Measurements from ENCODE around the gene PKHD1. TPM values are rescaled to one million over a fixed set of nuclear protein-coding genes. Genes with fewer than 3 reads are reported as not detected.

Gene PKHD1
- total RNA-seq, 2 donors from 2014 or later = 0.14 TPM; not detected in 1

DNA sequence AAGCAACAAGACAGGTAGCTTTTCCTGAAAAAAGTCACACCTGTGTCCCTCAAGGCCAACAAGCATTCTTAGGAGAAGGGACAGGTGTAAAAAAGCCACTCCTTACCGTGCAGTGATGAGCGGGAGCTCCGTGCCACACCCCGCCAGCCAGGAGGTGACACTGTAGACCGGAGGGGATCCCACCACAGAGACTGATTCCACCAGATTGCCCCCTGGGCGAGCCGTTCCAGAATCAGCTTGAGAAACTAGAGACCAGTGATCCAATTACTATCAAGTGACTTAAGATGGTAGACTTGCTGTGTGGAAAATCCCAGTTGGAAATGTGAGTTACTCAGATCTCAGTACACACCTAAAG, 37.4 kb downstream of the PKHD1 start:
- H3K36me3 ChIP-seq = no peaks in the 10 kb centered on the region
- H3K9me3 ChIP-seq = no peaks in the 10 kb centered on the region
- ATAC-seq (ENCODE audit: insufficient number of reproducible peaks, low FRiP score, low read depth) (no peak), DNase-seq (ENCODE audit: low spot score) (no peak)
- no peak for TF ChIP-seq CTCF (IDR thresholded peaks at IDR 0.05)
- peaks cover 0 to 3% of the 10 kb centered on the region in 2 donors for H3K4me1 ChIP-seq (ENCODE audit: control insufficient read depth in 1 of 2, low read depth in 2 of 2)
- H3K4me3 ChIP-seq = no peak overlapping the region
- no peak overlapping the region for H3K27ac ChIP-seq
- no peaks in the 10 kb centered on the region for H3K27me3 ChIP-seq (replicated peaks; ENCODE audit: insufficient read depth)

GRCh38 chr6:52049252-52050050, 38.0 kb downstream of the PKHD1 start:
- ATAC-seq (ENCODE audit: insufficient number of reproducible peaks, low FRiP score, low read depth) (no peak), DNase-seq (ENCODE audit: low spot score) (no peak)
- TF ChIP-seq CTCF (IDR thresholded peaks at IDR 0.05) = peak; percentile 50
- H3K27ac ChIP-seq = no peak overlapping the region
- no peak overlapping the region for H3K4me3 ChIP-seq
- no peaks in the 10 kb centered on the region for H3K27me3 ChIP-seq (replicated peaks; ENCODE audit: insufficient read depth)
- H3K4me1 ChIP-seq (ENCODE audit: control insufficient read depth in 1 of 2, low read depth in 2 of 2) = peaks cover 0 to 3% of the 10 kb centered on the region in 2 donors
- no peaks in the 10 kb centered on the region for H3K36me3 ChIP-seq
- no peaks in the 10 kb centered on the region for H3K9me3 ChIP-seq

- Histone ChIP-seq H3K36me3 (no peaks in the 10 kb centered on the region), H3K9me3 (no peaks in the 10 kb centered on the region), H3K4me3 (no peak overlapping the region), H3K4me1 (ENCODE audit: control insufficient read depth in 1 of 2, low read depth in 2 of 2) (peaks cover 0 to 3% of the 10 kb centered on the region in 2 donors), H3K27ac (no peak overlapping the region), H3K27me3 (replicated peaks; ENCODE audit: insufficient read depth) (no peaks in the 10 kb centered on the region)
- DNase-seq (ENCODE audit: low spot score) (no peak), ATAC-seq (ENCODE audit: insufficient number of reproducible peaks, low FRiP score, low read depth) (no peak)
- no peak for TF ChIP-seq CTCF (IDR thresholded peaks at IDR 0.05)
Measured at GRCh38 chr6:52046456-52046855, 41.0 kb downstream of the PKHD1 start.

- Histone ChIP-seq H3K4me1 (ENCODE audit: control insufficient read depth in 1 of 2, low read depth in 2 of 2) (peaks cover 0 to 3% of the 10 kb centered on the region in 2 donors), H3K27me3 (replicated peaks; ENCODE audit: insufficient read depth) (no peaks in the 10 kb centered on the region), H3K27ac (no peak overlapping the region), H3K9me3 (no peaks in the 10 kb centered on the region), H3K36me3 (no peaks in the 10 kb centered on the region), H3K4me3 (no peak overlapping the region)
- DNase-seq (ENCODE audit: low spot score) = no peak
- ATAC-seq (ENCODE audit: insufficient number of reproducible peaks, low FRiP score, low read depth) = no peak
- no peak for TF ChIP-seq CTCF (IDR thresholded peaks at IDR 0.05)
Measured at GRCh38 chr6:52045481-52045880, 41.9 kb downstream of the PKHD1 start.

DNA sequence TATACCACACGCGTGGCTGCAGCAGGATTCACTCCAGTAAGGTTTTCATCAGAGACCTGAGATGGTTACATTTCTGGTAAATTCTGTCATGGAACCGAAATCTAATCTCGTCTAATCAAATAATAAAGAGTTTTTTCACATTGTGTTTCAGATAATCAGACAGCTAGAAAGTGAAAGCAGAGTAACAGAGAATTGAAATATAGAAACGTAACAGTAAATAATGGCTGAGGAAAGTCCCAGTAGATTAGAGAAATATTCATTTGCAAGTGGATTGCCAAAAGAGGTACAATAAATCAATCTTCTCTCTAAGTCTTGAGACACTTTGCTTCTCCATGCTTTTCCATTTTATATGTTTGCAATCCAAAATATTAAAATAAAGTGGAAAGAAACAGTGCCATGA, 42.4 kb downstream of the PKHD1 start:
- no peak overlapping the region for H3K4me3 ChIP-seq
- H3K36me3 ChIP-seq = no peaks in the 10 kb centered on the region
- no peak for TF ChIP-seq CTCF (IDR thresholded peaks at IDR 0.05)
- H3K27me3 ChIP-seq (replicated peaks; ENCODE audit: insufficient read depth) = no peaks in the 10 kb centered on the region
- H3K9me3 ChIP-seq = no peaks in the 10 kb centered on the region
- H3K27ac ChIP-seq = no peak overlapping the region
- ATAC-seq (ENCODE audit: insufficient number of reproducible peaks, low FRiP score, low read depth) (no peak), DNase-seq (ENCODE audit: low spot score) (no peak)
- H3K4me1 ChIP-seq (ENCODE audit: control insufficient read depth in 1 of 2, low read depth in 2 of 2) = peaks cover 0 to 3% of the 10 kb centered on the region in 2 donors

All from thoracic aorta (tissue), 2 donors.